GM12891 (cell line): ENCODE measurements around the gene ANKRD13B.

Source experiments
- PAX5 ChIP-seq: IDR thresholded peaks from 2 replicates; pipeline ENCODE4 v1.6.1; 2011; ENCODE audit warnings: low read length, moderate library complexity, mild to moderate bottlenecking; ENCODE audit not compliant: insufficient read depth, severe bottlenecking
- POLR2A ChIP-seq: IDR thresholded peaks from 2 replicates; pipeline ENCODE4 v1.6.1; 2011; ENCODE audit warnings: low read depth, low read length, control low read depth
- POLR2AphosphoS5 ChIP-seq: IDR thresholded peaks from 2 replicates; pipeline ENCODE4 v1.6.1; 2011; ENCODE audit warnings: low read depth, low read length, control low read depth
- POU2F2 ChIP-seq: IDR thresholded peaks from 2 replicates; pipeline ENCODE4 v1.6.1; 2011; ENCODE audit warnings: low read depth, mild to moderate bottlenecking, control low read depth, low read length, moderate library complexity
- SPI1 ChIP-seq: IDR thresholded peaks from 2 replicates; pipeline ENCODE4 v1.6.1; 2011; ENCODE audit warnings: low read depth, low read length, control low read depth
- TAF1 ChIP-seq: IDR thresholded peaks from 2 replicates; pipeline ENCODE4 v1.6.1; 2011; ENCODE audit warnings: low read depth, low read length, control low read depth

DNA sequence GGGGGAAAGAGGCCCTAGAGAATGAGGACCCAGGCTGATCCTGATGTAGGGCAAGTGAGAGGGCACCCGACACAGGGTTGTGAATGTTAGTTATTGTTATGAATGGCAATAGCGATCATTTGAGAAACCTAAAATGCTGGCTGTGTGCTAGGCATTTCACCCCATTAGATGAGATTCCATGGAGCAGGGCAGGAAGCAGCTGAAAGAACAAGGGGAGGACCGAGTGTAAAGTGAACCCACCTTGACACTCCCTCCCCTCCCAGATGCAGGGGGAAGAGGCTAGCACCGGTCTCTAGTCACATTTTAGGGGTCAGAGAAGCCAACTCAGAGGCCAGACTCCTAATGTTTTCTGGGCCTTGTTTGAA is 30.3 kb downstream of the ANKRD13B start:
- TF ChIP-seq POLR2A (no peak), SPI1 (no peak), POLR2AphosphoS5 (no peak), PAX5 (no peak), TAF1 (no peak), POU2F2 (no peak)
